H54 (cell line): ENCODE results near the gene MPPED2.

Experiments used
- DNase-seq: peaks from one replicate; pipeline ENCODE4 v3.0.0; 2011; ENCODE audit warnings: low spot score, mixed read lengths; ENCODE audit not compliant: insufficient read length
- FAIRE-seq: peaks from 3 replicates; lab custom pipeline; 2011; peaks lifted over from hg19 to GRCh38; lab: Jason Lieb, UNC
- POLR2A ChIP-seq: IDR thresholded peaks from 2 replicates; pipeline ENCODE4 v1.6.1; 2011; ENCODE audit warnings: low read depth, mild to moderate bottlenecking, low read length

MPPED2 gene

GRCh38 chr11:30432178-30432577, 154.0 kb downstream of the MPPED2 start:
- FAIRE-seq, result no peak
- no peak for DNase-seq
- no peak for TF ChIP-seq POLR2A

- FAIRE-seq (no peak), DNase-seq (no peak)
- TF ChIP-seq POLR2A, result no peak
These were observed 154.9 kb downstream of the MPPED2 start for GRCh38 chr11:30431127-30431814.

GRCh38 chr11:30429550-30429949, 156.6 kb downstream of the MPPED2 start:
- no peak for TF ChIP-seq POLR2A
- no peak for FAIRE-seq
- no peak for DNase-seq

- DNase-seq (no peak), FAIRE-seq (no peak)
- TF ChIP-seq POLR2A, result no peak
These were observed 159.4 kb downstream of the MPPED2 start for GRCh38 chr11:30426781-30427180.

GRCh38 chr11:30424844-30425243, 161.3 kb downstream of the MPPED2 start:
- DNase-seq (no peak), FAIRE-seq (no peak)
- no peak for TF ChIP-seq POLR2A

GRCh38 chr11:30424321-30424720, 161.8 kb downstream of the MPPED2 start:
- DNase-seq (no peak), FAIRE-seq (no peak)
- TF ChIP-seq POLR2A, result no peak

GRCh38 chr11:30423886-30424285, 162.3 kb downstream of the MPPED2 start:
- no peak for TF ChIP-seq POLR2A
- FAIRE-seq, result no peak

GRCh38 chr11:30423279-30423648, 162.9 kb downstream of the MPPED2 start:
- no peak for FAIRE-seq
- no peak for TF ChIP-seq POLR2A
- no peak for DNase-seq

More at GRCh38 chr11:30423886-30424285, 162.3 kb downstream of the MPPED2 start:
- no peak for DNase-seq

GRCh38 chr11:30422447-30423278, 163.5 kb downstream of the MPPED2 start:
- FAIRE-seq (no peak), DNase-seq (no peak)
- no peak for TF ChIP-seq POLR2A

- DNase-seq, result no peak
- no peak for FAIRE-seq
- no peak for TF ChIP-seq POLR2A
These were observed 165.8 kb downstream of the MPPED2 start for GRCh38 chr11:30420233-30420787.

GRCh38 chr11:30414806-30415205, 171.3 kb downstream of the MPPED2 start:
- FAIRE-seq (no peak), DNase-seq (no peak)
- no peak for TF ChIP-seq POLR2A

GRCh38 chr11:30414244-30414643, 171.9 kb downstream of the MPPED2 start:
- no peak for FAIRE-seq
- TF ChIP-seq POLR2A, result no peak
- DNase-seq, result no peak

GRCh38 chr11:30412509-30412908, 173.6 kb downstream of the MPPED2 start:
- no peak for TF ChIP-seq POLR2A
- FAIRE-seq, result no peak
- DNase-seq, result no peak

GRCh38 chr11:30411383-30411782, 174.8 kb downstream of the MPPED2 start:
- FAIRE-seq (no peak), DNase-seq (no peak)
- TF ChIP-seq POLR2A, result no peak

GRCh38 chr11:30406978-30407762, 179.0 kb downstream of the MPPED2 start:
- TF ChIP-seq POLR2A, result no peak
- FAIRE-seq, result no peak
- DNase-seq, result no peak
